GM12872 (cell line): ENCODE results near the gene C12orf75.

ENCODE experiments used
- CTCF ChIP-seq: IDR thresholded peaks from 3 replicates; pipeline ENCODE4 v1.5.1; 2011; ENCODE audit warnings: low read depth, mild to moderate bottlenecking, low read length, moderate library complexity; ENCODE audit not compliant: insufficient read depth

C12orf75 gene

DNA sequence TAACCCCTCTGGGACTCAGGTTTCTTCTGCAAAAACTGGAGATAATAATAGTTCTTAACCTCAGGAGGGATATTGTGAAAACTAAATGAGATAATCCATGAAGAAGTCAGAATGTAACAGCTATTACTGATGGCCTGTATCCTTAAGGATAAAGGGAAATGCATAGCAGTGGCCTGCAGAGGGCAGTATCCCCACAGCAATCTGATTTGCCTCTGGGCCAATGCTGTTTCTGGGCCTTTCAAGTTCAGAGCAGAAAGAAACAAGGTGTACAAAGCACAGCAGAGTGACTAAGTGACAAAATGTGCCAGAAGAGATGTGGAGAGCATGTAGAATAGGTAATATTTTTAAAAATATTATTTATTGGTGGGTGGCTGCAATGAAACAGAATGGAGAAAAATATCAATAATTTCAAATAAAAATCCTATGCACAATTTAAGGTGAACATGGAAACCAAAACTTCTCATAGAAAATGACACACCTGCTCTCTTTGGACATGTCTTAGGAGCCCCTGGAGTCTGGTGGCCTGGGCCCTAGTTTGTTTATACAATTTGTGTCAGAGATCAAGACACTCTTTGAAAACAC is 90.3 kb downstream of the C12orf75 start:
- peak; percentile 83 for TF ChIP-seq CTCF
